Progenitor cell of endocrine pancreas (in vitro differentiated cells): ENCODE data around the gene PTPRQ. TPM values are rescaled to one million over a fixed set of nuclear protein-coding genes. Genes with fewer than 3 reads are reported as not detected.

Experiments
- DNase-seq: peaks from one replicate; pipeline ENCODE4 v3.0.0; 2021; ENCODE audit warnings: low spot score; ENCODE audit not compliant: unreplicated experiment
- H3K27ac Mint-ChIP-seq: 2 replicates; pipeline ENCODE4 v1.8.0; 2021; ENCODE audit warnings: mild to moderate bottlenecking, moderate library complexity, mixed read lengths
- H3K27me3 Mint-ChIP-seq: 2 replicates; pipeline ENCODE4 v1.8.0; 2021; ENCODE audit warnings: mixed read lengths
- H3K36me3 Mint-ChIP-seq: 2 replicates; pipeline ENCODE4 v1.8.0; 2022; ENCODE audit warnings: mixed read lengths; ENCODE audit not compliant: insufficient read depth
- H3K4me1 Mint-ChIP-seq: 2 replicates; pipeline ENCODE4 v1.8.0; 2021; ENCODE audit warnings: low read depth, mixed read lengths
- H3K4me3 Mint-ChIP-seq: 2 replicates; pipeline ENCODE4 v1.8.0; 2021; ENCODE audit warnings: low read depth, mild to moderate bottlenecking, moderate library complexity, mixed read lengths
- H3K9me3 Mint-ChIP-seq: 2 replicates; pipeline ENCODE4 v1.8.0; 2021; ENCODE audit warnings: low read depth, mixed read lengths
- CTCF ChIP-seq: fragments of 200-600 bp; sonication (generic); IDR thresholded peaks from one replicate; pipeline ENCODE4 v1.5.0; 2021; ENCODE audit warnings: antibody characterized with exemption, mild to moderate bottlenecking; ENCODE audit not compliant: unreplicated experiment
- total RNA-seq: library from RNA; stranded (reverse); gene quantifications from 2 replicates; pipeline ENCODE4 v1.2.1, GENCODE V29; 2021

PTPRQ gene
- total RNA-seq, 1 donor from 2014 or later = 0.19 TPM

- no peak overlapping the region for H3K4me3 Mint-ChIP-seq
- H3K9me3 Mint-ChIP-seq = no peaks in the 10 kb centered on the region
- H3K4me1 Mint-ChIP-seq = peaks cover 14% of the 10 kb centered on the region
- no peak for DNase-seq
- no peaks in the 10 kb centered on the region for H3K36me3 Mint-ChIP-seq
- H3K27me3 Mint-ChIP-seq = peaks cover 14% of the 10 kb centered on the region
- H3K27ac Mint-ChIP-seq = no peak overlapping the region
- TF ChIP-seq CTCF = no peak
These were observed 257.4 kb downstream of the PTPRQ start for GRCh38 chr12:80701388-80701787.

- Mint-ChIP-seq H3K36me3 (no peaks in the 10 kb centered on the region), H3K4me1 (peaks cover 10% of the 10 kb centered on the region), H3K27me3 (peaks cover 31% of the 10 kb centered on the region), H3K4me3 (no peak overlapping the region), H3K9me3 (no peaks in the 10 kb centered on the region), H3K27ac (peak overlapping the region; percentile 12)
- DNase-seq = no peak
- TF ChIP-seq CTCF = no peak
These were observed 259.1 kb downstream of the PTPRQ start for GRCh38 chr12:80702889-80703805.

- DNase-seq = no peak
- H3K4me3 Mint-ChIP-seq = no peak overlapping the region
- no peak overlapping the region for H3K27ac Mint-ChIP-seq
- H3K36me3 Mint-ChIP-seq = no peaks in the 10 kb centered on the region
- no peak for TF ChIP-seq CTCF
- no peaks in the 10 kb centered on the region for H3K9me3 Mint-ChIP-seq
- H3K4me1 Mint-ChIP-seq = peaks cover 16% of the 10 kb centered on the region
- peaks cover 44% of the 10 kb centered on the region for H3K27me3 Mint-ChIP-seq
These were observed 260.4 kb downstream of the PTPRQ start for GRCh38 chr12:80704420-80704819.

- no peak for TF ChIP-seq CTCF
- no peak for DNase-seq
- Mint-ChIP-seq H3K27ac (peak within 1 kb of the TSS; percentile 71), H3K9me3 (no peaks in the 10 kb centered on the region), H3K36me3 (no peaks in the 10 kb centered on the region), H3K4me3 (peak within 1 kb of the TSS; percentile 76), H3K4me1 (peaks cover 14% of the 10 kb centered on the region), H3K27me3 (peaks cover 65% of the 10 kb centered on the region)
These were observed 263.2 kb downstream of the PTPRQ start, which contains the start of gene MYF6 for GRCh38 chr12:80707126-80707829. MYF6 (plus strand) TSS chr12:80707634; CDS start chr12:80707720, 86 bp downstream.

- H3K4me3 Mint-ChIP-seq = peak overlapping the region; percentile 76
- no peak for DNase-seq
- TF ChIP-seq CTCF = no peak
- peaks cover 12% of the 10 kb centered on the region for H3K4me1 Mint-ChIP-seq
- H3K27ac Mint-ChIP-seq = no peak overlapping the region
- H3K27me3 Mint-ChIP-seq = peaks cover 69% of the 10 kb centered on the region
- no peaks in the 10 kb centered on the region for H3K36me3 Mint-ChIP-seq
- H3K9me3 Mint-ChIP-seq = no peaks in the 10 kb centered on the region
These were observed 263.8 kb downstream of the PTPRQ start for GRCh38 chr12:80707830-80708258.
